ENCODE data around the gene SNAP25.

DNA sequence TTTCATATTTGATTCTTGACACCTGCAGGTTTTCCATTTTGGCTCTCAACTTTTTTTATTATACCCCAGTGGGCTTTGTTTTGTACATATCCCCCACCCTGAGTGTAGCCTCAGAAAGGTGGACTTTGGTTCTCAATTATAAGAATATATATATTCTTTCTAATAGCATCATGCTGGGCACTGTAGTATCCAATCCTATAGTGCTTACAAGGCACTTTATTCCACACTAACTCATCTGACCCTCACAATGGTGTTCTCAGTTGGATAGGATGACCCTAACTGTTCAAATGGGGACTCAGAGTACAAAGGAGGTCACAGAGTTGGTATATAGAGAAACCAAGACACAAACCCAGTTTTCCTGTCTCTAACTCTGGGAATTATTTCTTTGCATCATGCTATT, 48.9 kb upstream of the SNAP25 start:
- TF ChIP-seq, protein P1, sequence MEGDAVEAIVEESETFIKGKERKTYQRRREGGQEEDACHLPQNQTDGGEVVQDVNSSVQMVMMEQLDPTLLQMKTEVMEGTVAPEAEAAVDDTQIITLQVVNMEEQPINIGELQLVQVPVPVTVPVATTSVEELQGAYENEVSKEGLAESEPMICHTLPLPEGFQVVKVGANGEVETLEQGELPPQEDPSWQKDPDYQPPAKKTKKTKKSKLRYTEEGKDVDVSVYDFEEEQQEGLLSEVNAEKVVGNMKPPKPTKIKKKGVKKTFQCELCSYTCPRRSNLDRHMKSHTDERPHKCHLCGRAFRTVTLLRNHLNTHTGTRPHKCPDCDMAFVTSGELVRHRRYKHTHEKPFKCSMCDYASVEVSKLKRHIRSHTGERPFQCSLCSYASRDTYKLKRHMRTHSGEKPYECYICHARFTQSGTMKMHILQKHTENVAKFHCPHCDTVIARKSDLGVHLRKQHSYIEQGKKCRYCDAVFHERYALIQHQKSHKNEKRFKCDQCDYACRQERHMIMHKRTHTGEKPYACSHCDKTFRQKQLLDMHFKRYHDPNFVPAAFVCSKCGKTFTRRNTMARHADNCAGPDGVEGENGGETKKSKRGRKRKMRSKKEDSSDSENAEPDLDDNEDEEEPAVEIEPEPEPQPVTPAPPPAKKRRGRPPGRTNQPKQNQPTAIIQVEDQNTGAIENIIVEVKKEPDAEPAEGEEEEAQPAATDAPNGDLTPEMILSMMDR (IDR thresholded peaks at IDR 0.05) = no peak
- no peak for TF ChIP-seq EZH2 (IDR thresholded peaks at IDR 0.05; ENCODE audit: borderline replicate concordance, insufficient read depth, low read depth, low read length, poor library complexity, severe bottlenecking)

Measured in B cell (primary cell).